Raji (cell line): ENCODE data around the gene MSH6.

Experiments used
- POLR2A ChIP-seq: IDR thresholded peaks from 2 replicates; pipeline ENCODE4 v1.6.1; 2011; ENCODE audit warnings: low read depth, low read length, control low read depth; ENCODE audit not compliant: insufficient read depth

MSH6 gene

DNA sequence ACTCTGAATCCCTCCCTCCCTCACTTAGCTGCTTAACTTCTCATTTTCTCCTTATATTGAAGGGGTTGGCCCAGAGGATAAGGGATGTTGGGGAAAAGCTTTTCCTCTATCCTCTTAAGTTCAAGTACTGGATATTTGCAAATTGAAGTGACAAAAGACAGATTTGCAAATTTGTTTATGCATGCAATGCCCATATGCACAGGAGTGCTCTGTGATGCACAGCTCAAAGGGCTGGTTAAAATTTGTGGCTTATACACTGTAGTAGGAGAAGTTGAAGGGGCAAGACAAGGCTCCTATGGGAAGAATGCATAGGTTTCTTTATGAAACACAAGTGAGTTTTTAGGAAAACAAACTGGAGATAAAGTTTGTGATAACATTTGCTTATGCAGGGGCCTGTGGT is 8.4 kb upstream of the MSH6 start:
- no peak for TF ChIP-seq POLR2A

DNA sequence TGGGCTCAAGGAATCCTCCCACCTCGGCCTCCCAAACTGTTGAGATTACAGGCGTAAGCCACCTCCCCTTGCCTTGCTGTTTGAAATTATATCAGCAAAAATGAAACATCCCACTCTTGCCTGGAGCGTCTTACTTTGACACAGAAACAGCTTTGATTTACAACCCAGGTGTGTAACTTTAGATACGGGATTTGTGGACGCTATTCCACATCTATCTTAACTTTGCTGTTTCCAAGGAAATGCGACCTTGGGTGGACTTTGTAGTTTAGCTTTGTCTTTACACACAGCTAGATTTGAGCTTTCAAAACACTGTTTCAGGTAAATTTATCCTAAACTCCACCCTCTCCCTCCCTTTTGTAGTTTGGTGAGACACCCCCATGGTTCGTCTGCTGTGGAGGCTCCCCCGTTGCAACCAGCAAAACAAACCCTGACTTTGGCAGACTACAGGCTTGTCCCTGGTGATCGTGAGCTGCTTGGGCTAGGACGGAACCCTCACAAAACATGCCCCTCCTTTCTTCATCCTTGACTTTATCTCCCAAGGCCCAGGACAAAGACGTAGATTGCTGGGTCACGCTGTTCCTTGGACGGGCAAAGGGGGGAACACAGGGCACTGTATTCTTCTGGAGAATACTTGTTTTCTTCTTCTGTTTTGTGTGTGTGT is 5.5 kb upstream of the MSH6 start:
- TF ChIP-seq POLR2A = no peak

DNA sequence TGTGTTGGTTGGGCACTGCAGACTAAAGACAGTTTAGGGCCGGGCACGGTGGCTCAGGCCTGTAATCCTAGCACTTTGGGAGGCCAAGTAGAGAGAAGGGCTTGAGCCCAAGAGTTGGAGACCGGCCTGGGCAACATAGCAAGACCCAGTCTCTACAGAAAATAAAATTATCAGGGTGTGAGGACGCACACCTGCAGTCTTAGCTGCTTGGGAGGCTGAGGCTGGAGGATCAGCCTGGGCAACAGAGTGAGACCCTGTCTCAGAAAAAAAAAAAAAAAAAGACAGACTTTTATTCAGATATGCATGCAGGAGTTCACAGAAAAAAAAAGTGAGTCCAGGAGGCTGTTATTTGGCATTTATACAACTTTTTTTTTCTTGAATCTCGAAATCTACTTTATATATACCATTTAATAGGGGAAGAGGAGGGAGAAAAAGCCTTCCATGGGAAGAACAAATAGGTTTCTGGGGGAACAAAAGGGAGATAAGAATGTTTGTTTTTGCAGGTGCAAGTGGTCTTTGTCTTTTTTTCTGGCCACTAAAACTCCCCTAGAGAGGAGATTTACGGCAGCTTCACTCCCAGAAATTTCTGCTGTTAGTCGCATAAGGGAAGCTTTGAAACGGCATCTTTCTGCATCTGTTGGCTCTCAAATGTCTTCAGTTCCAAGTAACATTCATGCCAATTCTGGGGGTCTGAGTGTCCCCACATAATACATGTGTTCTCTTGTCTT is 4.1 kb upstream of the MSH6 start:
- no peak for TF ChIP-seq POLR2A

DNA sequence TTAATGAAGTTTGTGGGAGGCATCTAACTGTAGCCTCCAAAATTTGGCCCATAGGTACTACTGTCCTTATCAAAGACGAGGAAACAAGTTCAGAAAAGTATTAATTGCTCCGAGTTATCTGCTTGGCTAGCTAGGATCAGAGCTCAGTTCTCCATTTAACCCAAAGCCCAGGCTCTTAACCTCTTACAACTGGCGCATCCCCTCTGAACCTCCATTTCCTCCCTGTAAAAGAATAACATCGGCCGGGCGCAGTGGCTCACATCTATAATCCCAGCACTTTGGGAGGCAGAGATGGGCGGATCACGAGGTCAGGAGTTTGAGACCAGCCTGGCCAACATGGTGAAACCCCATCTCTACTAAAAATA is 3.5 kb upstream of the MSH6 start:
- no peak for TF ChIP-seq POLR2A

DNA sequence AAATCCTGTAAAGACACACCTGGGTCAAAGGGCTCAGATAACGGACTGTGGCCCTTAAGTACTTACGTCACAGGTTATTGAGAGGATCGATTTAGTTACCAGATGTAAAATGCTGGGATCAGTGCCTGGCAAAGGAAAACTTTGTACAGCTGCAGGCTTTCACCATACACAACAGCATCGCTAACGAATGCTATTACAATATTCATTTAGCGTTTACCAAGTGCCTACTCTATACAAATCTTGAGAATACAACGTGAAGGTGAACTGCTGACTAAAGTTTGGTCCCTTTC is 619 bp upstream of the MSH6 start:
- no peak for TF ChIP-seq POLR2A

DNA sequence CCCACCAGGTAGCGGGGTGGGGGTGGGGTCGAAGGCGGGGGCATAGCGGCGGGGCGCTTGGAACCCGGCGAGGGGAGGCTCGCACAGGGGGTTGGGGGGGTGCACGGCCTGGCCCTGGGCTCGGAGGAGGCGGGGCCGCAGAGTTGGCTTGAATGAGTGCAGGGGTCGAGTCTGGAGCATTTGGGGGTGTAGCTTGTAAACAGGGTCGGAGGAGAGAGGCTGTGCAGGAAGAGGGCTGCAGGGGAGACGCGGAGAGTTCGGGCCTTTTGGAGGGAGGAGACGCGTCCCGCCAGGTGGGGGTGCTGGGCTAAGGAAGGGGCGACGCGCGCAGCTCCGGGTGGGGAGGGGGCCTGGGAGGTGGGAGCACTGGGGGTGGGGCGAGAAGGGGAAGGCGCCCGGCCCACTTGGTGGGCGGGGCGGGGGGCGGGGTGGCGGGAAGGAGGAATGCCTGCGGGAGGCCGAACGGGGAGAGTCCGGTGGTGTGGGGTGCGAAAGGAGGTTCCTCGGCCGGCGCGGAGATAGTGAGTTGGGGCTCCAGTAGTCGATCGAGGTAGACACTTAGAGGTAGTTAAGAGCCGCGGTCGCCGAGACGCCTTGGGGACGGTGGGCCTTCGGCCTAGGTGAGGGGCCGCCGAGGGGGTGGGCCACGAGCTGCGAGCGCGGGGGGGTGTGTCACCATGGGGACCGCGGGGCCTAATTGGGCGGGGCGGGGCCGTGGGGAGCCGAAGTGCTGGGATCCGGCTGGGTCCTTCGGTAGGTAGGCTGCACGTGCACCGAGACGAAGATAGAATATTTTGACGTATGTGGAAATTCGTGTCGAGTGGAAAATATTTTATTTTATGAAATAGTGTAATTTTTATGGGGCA is 774 bp downstream of the MSH6 start:
- TF ChIP-seq POLR2A = no peak

DNA sequence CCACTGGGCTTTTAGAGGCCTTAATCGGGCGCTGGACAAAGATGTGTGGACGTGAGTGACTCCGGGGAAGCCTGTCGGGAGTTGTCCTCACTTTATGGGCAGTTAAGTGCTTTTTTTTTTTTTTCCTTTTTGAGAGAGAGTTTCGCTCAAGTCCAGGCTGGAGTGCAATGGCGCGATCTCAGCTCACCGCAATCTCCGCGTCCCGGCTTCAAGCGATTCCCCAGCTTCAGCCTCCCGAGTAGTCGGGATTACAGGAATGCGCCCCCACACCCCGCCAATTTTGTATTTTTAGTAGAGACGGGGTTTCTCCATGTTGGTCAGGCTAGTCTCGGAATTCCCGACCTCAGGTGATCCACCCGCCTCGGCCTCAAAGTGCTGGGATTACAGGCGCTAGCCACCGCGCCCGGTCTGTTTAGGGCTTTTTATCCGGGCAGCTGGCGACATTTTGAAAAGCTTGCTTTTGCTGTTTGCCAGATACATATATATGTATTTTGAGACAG is 1.5 kb downstream of the MSH6 start:
- no peak for TF ChIP-seq POLR2A

DNA sequence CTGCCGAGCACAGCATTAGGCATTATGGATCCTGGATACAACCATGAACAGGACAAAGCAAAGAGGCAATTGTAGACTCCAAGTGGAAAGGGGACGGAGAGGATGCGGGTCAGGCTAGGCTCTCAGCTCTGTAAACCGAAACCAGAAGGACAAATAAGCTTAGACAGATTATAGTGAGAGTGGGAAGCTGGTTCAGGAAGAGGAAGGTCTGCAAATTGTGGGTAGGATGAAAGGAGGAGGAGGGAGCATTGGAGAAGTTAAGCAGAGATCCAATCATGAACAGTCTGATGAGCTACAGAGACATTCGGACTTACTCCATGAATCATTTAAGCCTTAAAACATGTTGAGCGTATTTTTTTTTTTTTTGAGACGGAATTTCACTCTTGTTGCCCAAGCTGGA is 3.0 kb downstream of the MSH6 start:
- no peak for TF ChIP-seq POLR2A

DNA sequence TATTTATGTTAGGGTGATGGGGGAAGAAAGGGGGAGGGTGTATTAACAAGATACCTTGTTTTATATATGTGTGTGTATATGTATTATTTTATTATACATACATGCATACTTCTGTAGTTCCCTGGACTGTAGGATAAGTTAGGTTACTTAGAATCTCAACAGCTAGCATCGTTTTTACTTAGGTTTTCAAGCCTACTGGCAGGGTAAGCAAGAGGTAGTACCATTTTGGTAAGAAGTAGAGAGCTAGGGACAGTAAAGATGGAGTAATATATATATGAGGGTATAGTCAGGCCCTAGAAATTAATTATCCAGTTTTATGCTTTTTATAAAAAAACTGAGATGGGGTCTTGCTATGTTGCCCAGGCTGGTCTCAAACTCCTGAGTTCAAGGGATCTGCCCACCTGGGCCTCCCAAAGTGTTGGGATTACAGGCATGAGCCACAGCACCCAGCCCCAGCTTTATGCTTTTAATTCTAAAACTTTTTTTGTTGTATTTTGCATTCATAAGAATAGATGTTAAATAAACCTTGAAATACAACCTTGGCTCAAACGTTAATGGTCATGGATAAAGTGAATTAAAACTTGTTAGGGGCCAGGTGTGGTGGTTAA is 13.2 kb downstream of the MSH6 start:
- TF ChIP-seq POLR2A = no peak

DNA sequence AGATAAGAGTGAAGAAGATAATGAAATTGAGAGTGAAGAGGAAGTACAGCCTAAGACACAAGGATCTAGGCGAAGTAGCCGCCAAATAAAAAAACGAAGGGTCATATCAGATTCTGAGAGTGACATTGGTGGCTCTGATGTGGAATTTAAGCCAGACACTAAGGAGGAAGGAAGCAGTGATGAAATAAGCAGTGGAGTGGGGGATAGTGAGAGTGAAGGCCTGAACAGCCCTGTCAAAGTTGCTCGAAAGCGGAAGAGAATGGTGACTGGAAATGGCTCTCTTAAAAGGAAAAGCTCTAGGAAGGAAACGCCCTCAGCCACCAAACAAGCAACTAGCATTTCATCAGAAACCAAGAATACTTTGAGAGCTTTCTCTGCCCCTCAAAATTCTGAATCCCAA is 15.7 kb downstream of the MSH6 start:
- no peak for TF ChIP-seq POLR2A

DNA sequence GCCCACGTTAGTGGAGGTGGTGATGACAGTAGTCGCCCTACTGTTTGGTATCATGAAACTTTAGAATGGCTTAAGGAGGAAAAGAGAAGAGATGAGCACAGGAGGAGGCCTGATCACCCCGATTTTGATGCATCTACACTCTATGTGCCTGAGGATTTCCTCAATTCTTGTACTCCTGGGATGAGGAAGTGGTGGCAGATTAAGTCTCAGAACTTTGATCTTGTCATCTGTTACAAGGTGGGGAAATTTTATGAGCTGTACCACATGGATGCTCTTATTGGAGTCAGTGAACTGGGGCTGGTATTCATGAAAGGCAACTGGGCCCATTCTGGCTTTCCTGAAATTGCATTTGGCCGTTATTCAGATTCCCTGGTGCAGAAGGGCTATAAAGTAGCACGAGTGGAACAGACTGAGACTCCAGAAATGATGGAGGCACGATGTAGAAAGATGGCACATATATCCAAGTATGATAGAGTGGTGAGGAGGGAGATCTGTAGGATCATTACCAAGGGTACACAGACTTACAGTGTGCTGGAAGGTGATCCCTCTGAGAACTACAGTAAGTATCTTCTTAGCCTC is 16.2 kb downstream of the MSH6 start:
- no peak for TF ChIP-seq POLR2A

DNA sequence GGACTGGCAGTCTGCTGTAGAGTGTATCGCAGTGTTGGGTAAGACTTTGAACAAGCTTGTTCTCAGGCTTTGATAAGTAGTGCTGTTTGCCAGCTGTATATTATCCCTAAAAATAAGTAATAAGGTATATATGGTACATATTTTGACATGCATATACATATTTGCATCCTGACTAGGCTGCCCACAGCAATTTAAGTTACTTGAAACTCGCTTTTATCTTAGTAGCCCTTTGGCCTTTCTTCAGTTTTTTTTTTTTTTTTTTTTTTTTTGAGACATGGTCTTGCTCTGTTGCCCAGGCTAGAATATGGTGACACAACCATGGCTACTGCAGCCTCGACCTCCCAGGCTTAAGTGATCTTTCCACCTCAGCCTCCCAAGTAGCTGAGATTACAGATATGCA is 18.2 kb downstream of the MSH6 start:
- no peak for TF ChIP-seq POLR2A

DNA sequence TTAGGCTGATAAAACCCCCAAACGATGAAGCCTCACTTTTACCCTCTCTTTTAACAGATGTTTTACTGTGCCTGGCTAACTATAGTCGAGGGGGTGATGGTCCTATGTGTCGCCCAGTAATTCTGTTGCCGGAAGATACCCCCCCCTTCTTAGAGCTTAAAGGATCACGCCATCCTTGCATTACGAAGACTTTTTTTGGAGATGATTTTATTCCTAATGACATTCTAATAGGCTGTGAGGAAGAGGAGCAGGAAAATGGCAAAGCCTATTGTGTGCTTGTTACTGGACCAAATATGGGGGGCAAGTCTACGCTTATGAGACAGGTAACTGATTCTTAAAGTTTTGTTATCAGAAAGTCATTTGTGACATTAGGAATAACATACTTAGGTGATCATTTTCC is 20.4 kb downstream of the MSH6 start:
- no peak for TF ChIP-seq POLR2A

DNA sequence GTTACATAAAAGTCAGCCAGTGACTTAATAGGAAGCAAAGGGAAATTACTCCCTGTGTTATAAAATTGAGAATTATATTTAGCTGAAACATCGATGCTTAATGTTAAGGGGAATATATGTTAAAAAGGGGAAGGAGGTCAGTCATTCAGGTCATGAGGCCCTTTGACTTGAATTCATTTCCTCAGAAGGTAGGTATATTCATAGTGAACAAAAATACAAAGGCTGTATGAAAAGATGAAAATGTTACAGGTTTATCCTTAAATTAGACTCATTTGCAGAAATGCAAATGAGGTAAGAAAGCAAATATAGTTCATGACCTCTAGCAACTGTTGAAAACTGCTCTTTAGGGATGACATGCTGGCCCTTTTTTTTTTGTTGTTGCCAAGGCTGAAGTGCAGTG is 20.8 kb downstream of the MSH6 start:
- TF ChIP-seq POLR2A = no peak

DNA sequence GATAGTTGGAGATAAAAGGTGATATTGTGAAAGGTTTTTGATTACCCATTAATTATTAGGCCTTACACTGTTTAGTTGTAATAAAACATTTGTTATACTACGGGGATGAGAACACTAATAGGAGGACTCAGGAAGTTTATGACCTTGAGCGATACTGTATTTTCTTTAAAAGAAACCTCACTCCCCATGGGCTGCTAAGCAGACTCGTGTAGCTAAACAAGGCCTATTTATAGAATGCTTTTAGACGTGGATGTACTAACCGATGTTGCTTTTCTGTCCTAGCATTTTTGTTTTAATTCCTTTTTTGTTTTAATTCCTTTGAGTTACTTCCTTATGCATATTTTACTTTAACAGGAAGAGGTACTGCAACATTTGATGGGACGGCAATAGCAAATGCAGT is 22.9 kb downstream of the MSH6 start:
- no peak for TF ChIP-seq POLR2A

DNA sequence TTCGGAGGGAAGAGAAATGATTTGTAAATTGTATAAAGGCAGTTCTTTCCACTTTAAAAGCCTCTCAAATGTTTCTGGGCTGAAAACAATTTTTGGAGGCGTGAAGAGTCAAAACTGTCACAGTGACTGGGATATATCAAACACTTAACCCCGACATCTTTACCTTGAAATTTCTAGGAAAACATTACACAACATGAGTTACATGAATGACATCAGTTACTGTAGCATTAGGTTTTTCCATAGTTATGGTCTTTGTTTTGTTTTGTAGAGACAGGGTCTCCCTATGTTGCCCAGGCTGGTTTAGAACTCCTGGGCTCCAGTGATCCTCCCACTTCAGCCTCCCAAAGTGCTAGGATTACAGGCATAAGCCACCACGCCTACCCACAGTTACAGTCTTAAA is 25.7 kb downstream of the MSH6 start:
- TF ChIP-seq POLR2A = no peak

DNA sequence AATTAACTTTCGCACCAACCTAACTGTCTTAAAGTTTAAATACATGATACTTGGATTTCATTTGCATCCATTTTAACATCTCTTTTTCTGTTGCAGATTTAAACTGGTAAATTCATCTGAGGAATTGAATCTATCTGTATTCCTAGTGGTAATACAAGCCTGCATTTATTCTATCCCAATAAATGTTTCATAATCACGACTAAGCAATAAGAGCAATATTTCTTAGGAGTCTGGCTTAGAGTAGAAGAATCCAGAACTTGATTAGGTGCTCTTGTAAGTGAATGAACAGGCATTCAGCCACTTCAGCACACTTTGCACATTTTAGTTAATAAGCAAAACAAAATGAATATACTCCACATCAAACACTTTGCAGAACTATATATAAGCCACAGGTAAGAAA is 27.0 kb downstream of the MSH6 start:
- no peak for TF ChIP-seq POLR2A
